Mesothelial cell of epicardium (in vitro differentiated cells): ENCODE data around the gene DLL3. TPM values are rescaled to one million over a fixed set of nuclear protein-coding genes. Genes with fewer than 3 reads are reported as not detected.

ENCODE experiments used
- DNase-seq, 2 experiments: peaks; one replicate each; pipeline ENCODE4 v3.0.0; 2021; ENCODE audit warnings: low spot score in 2 of 2; ENCODE audit not compliant: unreplicated experiment in 2 of 2
- H3K27ac Mint-ChIP-seq: 2 replicates; pipeline ENCODE4 v1.8.0; 2021; ENCODE audit warnings: mixed read lengths
- H3K27me3 Mint-ChIP-seq: 2 replicates; pipeline ENCODE4 v1.8.0; 2021; ENCODE audit warnings: low read depth, mixed read lengths
- H3K36me3 Mint-ChIP-seq: 2 replicates; pipeline ENCODE4 v1.8.0; 2021; ENCODE audit warnings: mixed read lengths
- H3K4me1 Mint-ChIP-seq: 2 replicates; pipeline ENCODE4 v1.8.0; 2021; ENCODE audit warnings: mixed read lengths
- H3K4me3 Mint-ChIP-seq: 2 replicates; pipeline ENCODE4 v1.8.0; 2021; ENCODE audit warnings: mild to moderate bottlenecking, moderate library complexity, mixed read lengths
- H3K9me3 Mint-ChIP-seq: 2 replicates; pipeline ENCODE4 v1.8.0; 2021; ENCODE audit warnings: mixed read lengths
- total RNA-seq: library from RNA; stranded (reverse); gene quantifications from 3 replicates; pipeline ENCODE4 v1.2.1, GENCODE V29; 2021
- TF ChIP-seq, protein P1 (sequence below): fragments of 200-600 bp; sonication (generic); IDR thresholded peaks from one replicate; pipeline ENCODE4 v1.5.0; 2021; ENCODE audit warnings: antibody characterized with exemption; ENCODE audit not compliant: unreplicated experiment

DLL3 gene
- total RNA-seq, 1 donor from 2014 or later: 0.40 TPM

DNA sequence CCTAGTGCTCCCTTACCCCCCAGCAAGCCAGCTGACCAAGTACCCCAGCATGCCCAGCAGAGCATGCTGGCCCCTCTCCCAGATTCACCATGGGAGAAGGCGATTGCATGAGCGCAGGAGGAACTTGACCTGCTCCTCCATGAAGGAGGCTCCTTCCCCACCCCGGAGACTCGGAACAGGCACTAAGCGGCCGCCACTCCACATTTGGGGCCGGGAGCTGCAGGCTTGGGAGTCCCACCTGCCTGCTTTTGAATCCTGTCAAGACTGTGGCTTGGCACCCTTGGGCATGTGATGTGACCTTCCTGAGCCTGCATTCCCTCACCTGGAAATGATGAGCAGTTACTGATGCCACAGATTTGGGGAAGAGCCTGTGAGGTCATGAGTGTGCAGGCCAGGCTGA lies 30.8 kb upstream of the DLL3 start:
- no peak for DNase-seq
- H3K9me3 Mint-ChIP-seq: no peaks in the 10 kb centered on the region
- H3K27me3 Mint-ChIP-seq: no peaks in the 10 kb centered on the region
- no peaks in the 10 kb centered on the region for H3K4me1 Mint-ChIP-seq
- H3K36me3 Mint-ChIP-seq: peaks cover 40% of the 10 kb centered on the region
- TF ChIP-seq, protein P1, sequence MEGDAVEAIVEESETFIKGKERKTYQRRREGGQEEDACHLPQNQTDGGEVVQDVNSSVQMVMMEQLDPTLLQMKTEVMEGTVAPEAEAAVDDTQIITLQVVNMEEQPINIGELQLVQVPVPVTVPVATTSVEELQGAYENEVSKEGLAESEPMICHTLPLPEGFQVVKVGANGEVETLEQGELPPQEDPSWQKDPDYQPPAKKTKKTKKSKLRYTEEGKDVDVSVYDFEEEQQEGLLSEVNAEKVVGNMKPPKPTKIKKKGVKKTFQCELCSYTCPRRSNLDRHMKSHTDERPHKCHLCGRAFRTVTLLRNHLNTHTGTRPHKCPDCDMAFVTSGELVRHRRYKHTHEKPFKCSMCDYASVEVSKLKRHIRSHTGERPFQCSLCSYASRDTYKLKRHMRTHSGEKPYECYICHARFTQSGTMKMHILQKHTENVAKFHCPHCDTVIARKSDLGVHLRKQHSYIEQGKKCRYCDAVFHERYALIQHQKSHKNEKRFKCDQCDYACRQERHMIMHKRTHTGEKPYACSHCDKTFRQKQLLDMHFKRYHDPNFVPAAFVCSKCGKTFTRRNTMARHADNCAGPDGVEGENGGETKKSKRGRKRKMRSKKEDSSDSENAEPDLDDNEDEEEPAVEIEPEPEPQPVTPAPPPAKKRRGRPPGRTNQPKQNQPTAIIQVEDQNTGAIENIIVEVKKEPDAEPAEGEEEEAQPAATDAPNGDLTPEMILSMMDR: no peak
- no peak overlapping the region for H3K4me3 Mint-ChIP-seq
- no peak overlapping the region for H3K27ac Mint-ChIP-seq

- Mint-ChIP-seq H3K4me1 (no peaks in the 10 kb centered on the region), H3K27me3 (no peaks in the 10 kb centered on the region), H3K36me3 (peaks cover 37% of the 10 kb centered on the region), H3K27ac (no peak overlapping the region), H3K9me3 (no peaks in the 10 kb centered on the region), H3K4me3 (no peak overlapping the region)
- TF ChIP-seq, protein P1: no peak
- DNase-seq: no peak
Observed at GRCh38 chr19:39469036-39469435, 29.7 kb upstream of the DLL3 start.

DNA sequence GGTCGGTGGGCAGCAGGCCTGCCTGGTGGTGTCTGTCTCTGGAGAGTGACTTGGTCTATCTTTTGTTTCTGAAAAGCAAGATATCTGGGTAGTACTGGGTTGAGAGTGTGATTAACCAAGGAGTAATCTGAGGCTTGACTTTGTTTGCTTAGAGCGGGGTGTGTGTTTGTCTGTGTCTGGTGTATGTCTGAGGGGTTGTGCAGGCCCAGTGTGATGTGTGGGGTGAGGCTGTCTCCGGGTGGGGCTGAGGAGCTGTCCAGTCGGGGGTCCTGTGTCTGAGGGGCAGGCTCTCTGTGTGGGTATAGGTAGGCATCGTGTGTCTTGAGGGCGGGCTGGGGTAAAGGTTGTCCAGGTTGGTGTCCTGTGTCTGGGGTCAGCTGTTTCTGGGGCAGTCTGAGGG lies 29.2 kb upstream of the DLL3 start:
- no peak overlapping the region for H3K4me3 Mint-ChIP-seq
- no peak overlapping the region for H3K27ac Mint-ChIP-seq
- no peaks in the 10 kb centered on the region for H3K9me3 Mint-ChIP-seq
- TF ChIP-seq, protein P1: no peak
- no peak for DNase-seq
- H3K27me3 Mint-ChIP-seq: no peaks in the 10 kb centered on the region
- no peaks in the 10 kb centered on the region for H3K4me1 Mint-ChIP-seq
- peaks cover 41% of the 10 kb centered on the region for H3K36me3 Mint-ChIP-seq

GRCh38 chr19:39470724-39471339 lies 27.9 kb upstream of the DLL3 start:
- H3K27me3 Mint-ChIP-seq: no peaks in the 10 kb centered on the region
- no peak overlapping the region for H3K4me3 Mint-ChIP-seq
- peaks cover 41% of the 10 kb centered on the region for H3K36me3 Mint-ChIP-seq
- no peak for DNase-seq
- H3K27ac Mint-ChIP-seq: no peak overlapping the region
- no peaks in the 10 kb centered on the region for H3K9me3 Mint-ChIP-seq
- TF ChIP-seq, protein P1: no peak
- no peaks in the 10 kb centered on the region for H3K4me1 Mint-ChIP-seq

GRCh38 chr19:39471756-39472536 lies 26.8 kb upstream of the DLL3 start:
- H3K9me3 Mint-ChIP-seq: no peaks in the 10 kb centered on the region
- DNase-seq: no peak
- no peaks in the 10 kb centered on the region for H3K4me1 Mint-ChIP-seq
- H3K36me3 Mint-ChIP-seq: peaks cover 38% of the 10 kb centered on the region
- H3K27ac Mint-ChIP-seq: no peak overlapping the region
- TF ChIP-seq, protein P1: no peak
- H3K27me3 Mint-ChIP-seq: no peaks in the 10 kb centered on the region
- H3K4me3 Mint-ChIP-seq: no peak overlapping the region
